ENCODE measurements around the gene GAGE10. TPM values are rescaled to one million over a fixed set of nuclear protein-coding genes. Genes with fewer than 3 reads are reported as not detected.

The GAGE10 gene
- total RNA-seq = not detected
- not detected for polyA plus RNA-seq
- long read RNA-seq, donor 1 = 0 reads
- long read RNA-seq, donor 2 = 0 reads
- long read RNA-seq, donor 3 = 0 reads
- long read RNA-seq, donor 4 = 0 reads

- intact Hi-C loops (cut with DNase I) = no loop called here
- no peaks in the 10 kb centered on the region for H3K27me3 ChIP-seq (ENCODE audit: control insufficient read depth, insufficient read depth)
- H3K9me3 ChIP-seq (ENCODE audit: control insufficient read depth, low read length) = no peaks in the 10 kb centered on the region
- no peaks in the 10 kb centered on the region for H3K4me1 ChIP-seq (ENCODE audit: control insufficient read depth, insufficient read depth, low read length)
- DNase-seq = no peak
- H3K27ac ChIP-seq (ENCODE audit: low read length) = no peak within 1 kb of the TSS
- ATAC-seq = no peak
- no peak within 1 kb of the TSS for H3K4me3 ChIP-seq (ENCODE audit: low read length)
- 80% methylated on average over 15 of the region's 15 CpGs for WGBS
Measured at GRCh38 chrX:49303346-49303745, at the start of gene GAGE10. Gene GAGE10, plus strand, starts transcription at chrX:49303646. Its CDS starts 1,214 bp downstream, at chrX:49304860.

DNA sequence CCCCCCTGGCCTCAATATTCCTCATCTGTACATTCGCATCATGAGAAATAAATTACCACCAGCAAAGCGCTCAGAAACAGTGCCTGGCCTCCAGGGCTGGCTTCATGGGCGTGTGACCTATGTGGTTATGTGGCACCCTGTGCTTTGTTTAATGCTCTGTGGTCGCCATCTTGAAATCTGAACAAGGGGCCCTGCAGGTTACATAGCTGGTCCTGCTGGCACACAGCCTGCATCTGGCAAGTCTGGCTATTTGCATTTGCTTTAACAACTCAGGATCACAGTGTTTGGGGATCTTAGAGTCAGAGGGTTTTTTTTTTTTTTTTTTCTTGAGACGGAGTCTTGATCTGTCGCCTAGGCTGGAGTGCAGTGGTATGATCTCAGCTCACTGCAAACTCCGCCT is 48.8 kb upstream of the GAGE10 start:
- ATAC-seq (no peak), DNase-seq (no peak)
- 90% methylated on average over 7 of the region's 7 CpGs for WGBS
- no peaks in the 10 kb centered on the region for H3K27me3 ChIP-seq (ENCODE audit: control insufficient read depth, insufficient read depth)
- H3K4me3 ChIP-seq (ENCODE audit: low read length) = no peak overlapping the region
- no peaks in the 10 kb centered on the region for H3K4me1 ChIP-seq (ENCODE audit: control insufficient read depth, insufficient read depth, low read length)
- no peak overlapping the region for H3K27ac ChIP-seq (ENCODE audit: low read length)
- H3K9me3 ChIP-seq (ENCODE audit: control insufficient read depth, low read length) = no peaks in the 10 kb centered on the region
- intact Hi-C loops (cut with DNase I) = no loop called here

- no peaks in the 10 kb centered on the region for H3K27me3 ChIP-seq (ENCODE audit: control insufficient read depth, insufficient read depth)
- ATAC-seq = no peak
- intact Hi-C loops (cut with DNase I) = no loop called here
- no peaks in the 10 kb centered on the region for H3K9me3 ChIP-seq (ENCODE audit: control insufficient read depth, low read length)
- no peaks in the 10 kb centered on the region for H3K4me1 ChIP-seq (ENCODE audit: control insufficient read depth, insufficient read depth, low read length)
- no peak overlapping the region for H3K4me3 ChIP-seq (ENCODE audit: low read length)
- WGBS = 84% methylated on average over 9 of the region's 9 CpGs
- no peak overlapping the region for H3K27ac ChIP-seq (ENCODE audit: low read length)
- no peak for DNase-seq
Measured at GRCh38 chrX:49256268-49256995, 47.0 kb upstream of the GAGE10 start.

GRCh38 chrX:49257074-49257790 is 46.2 kb upstream of the GAGE10 start:
- no peaks in the 10 kb centered on the region for H3K9me3 ChIP-seq (ENCODE audit: control insufficient read depth, low read length)
- no peak for ATAC-seq
- no peak overlapping the region for H3K27ac ChIP-seq (ENCODE audit: low read length)
- no peak overlapping the region for H3K4me3 ChIP-seq (ENCODE audit: low read length)
- H3K27me3 ChIP-seq (ENCODE audit: control insufficient read depth, insufficient read depth) = no peaks in the 10 kb centered on the region
- DNase-seq = no peak
- intact Hi-C loops (cut with DNase I) = no loop called here
- WGBS = 85% methylated on average over 14 of the region's 14 CpGs
- H3K4me1 ChIP-seq (ENCODE audit: control insufficient read depth, insufficient read depth, low read length) = no peaks in the 10 kb centered on the region

DNA sequence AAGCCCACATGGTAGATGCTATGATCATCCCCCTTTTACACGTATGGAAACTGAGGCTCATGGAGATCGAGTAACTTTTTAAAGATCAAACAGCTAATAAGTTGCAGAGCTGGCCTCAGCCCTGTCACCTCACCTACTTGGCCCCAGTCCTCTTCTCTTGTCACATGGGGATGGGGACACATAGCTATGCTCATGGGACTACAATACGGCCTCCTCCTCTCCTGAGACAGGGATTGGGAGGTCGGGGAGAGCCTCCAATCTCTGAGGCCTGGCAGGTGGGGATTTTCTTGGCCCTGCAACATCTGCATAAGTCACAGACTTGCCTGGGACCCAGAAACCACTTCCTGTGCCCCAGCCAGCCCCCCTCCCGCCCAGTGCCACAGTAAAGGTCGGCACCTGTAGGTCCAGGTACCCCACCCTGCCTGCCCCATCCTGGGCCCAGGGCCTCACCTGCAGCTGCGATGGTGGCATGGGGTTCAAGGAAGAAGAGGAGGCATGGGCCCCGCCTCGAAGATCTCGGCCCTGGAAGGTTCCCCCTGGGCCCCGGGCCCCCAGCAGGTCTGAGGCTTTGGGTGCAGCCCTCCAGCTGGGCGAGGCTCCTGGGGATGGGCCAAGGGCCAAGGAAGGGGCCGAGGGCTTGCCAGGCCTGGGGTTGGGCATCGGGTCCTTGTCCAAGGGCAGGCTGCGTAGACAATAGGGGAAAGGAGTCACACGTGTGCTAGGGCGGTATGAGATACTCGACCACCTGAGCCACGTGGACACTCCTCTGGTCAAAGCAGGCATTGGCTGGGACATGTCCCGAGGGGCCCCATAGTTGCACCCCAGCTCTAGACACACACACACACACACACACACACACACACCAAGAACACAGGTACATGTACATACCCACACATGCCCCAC is 45.3 kb upstream of the GAGE10 start:
- ATAC-seq = no peak
- H3K9me3 ChIP-seq (ENCODE audit: control insufficient read depth, low read length) = no peaks in the 10 kb centered on the region
- H3K27ac ChIP-seq (ENCODE audit: low read length) = no peak overlapping the region
- intact Hi-C loops (cut with DNase I) = no loop called here
- WGBS = 75% methylated on average over 20 of the region's 20 CpGs
- no peaks in the 10 kb centered on the region for H3K27me3 ChIP-seq (ENCODE audit: control insufficient read depth, insufficient read depth)
- no peak for DNase-seq
- H3K4me1 ChIP-seq (ENCODE audit: control insufficient read depth, insufficient read depth, low read length) = no peaks in the 10 kb centered on the region
- no peak overlapping the region for H3K4me3 ChIP-seq (ENCODE audit: low read length)

DNA sequence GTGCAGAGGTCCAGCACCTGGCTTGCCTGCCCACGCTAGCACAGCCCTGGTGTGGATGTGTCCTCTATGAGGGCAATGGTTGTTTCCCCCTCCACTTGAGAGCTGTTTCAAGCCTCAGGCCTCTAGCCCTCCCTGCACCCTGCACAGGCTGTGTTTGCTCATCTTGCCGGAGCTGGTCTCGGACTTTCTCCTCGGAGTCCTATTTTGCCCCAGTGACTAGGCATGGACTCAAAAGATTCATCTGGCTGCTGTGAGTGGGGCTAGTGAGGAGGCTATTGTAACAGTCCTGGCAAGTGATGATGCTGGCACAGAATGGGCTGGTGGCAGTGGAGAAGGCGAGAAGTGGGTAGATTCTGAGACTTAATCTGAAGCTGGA is 44.7 kb upstream of the GAGE10 start:
- WGBS = 91% methylated on average over 5 of the region's 5 CpGs
- Histone ChIP-seq H3K27ac (ENCODE audit: low read length) (no peak overlapping the region), H3K4me1 (ENCODE audit: control insufficient read depth, insufficient read depth, low read length) (no peaks in the 10 kb centered on the region), H3K27me3 (ENCODE audit: control insufficient read depth, insufficient read depth) (no peaks in the 10 kb centered on the region), H3K4me3 (ENCODE audit: low read length) (no peak overlapping the region), H3K9me3 (ENCODE audit: control insufficient read depth, low read length) (no peaks in the 10 kb centered on the region)
- intact Hi-C loops (cut with DNase I) = no loop called here
- DNase-seq = no peak
- ATAC-seq = no peak

GRCh38 chrX:49260221-49260985 is 43.0 kb upstream of the GAGE10 start:
- no peak overlapping the region for H3K4me3 ChIP-seq (ENCODE audit: low read length)
- WGBS = 92% methylated on average over 17 of the region's 17 CpGs
- no peaks in the 10 kb centered on the region for H3K27me3 ChIP-seq (ENCODE audit: control insufficient read depth, insufficient read depth)
- H3K27ac ChIP-seq (ENCODE audit: low read length) = no peak overlapping the region
- H3K9me3 ChIP-seq (ENCODE audit: control insufficient read depth, low read length) = no peaks in the 10 kb centered on the region
- intact Hi-C loops (cut with DNase I) = loop anchor here in 1 of 4 donors (10.0 kb wide), 1 partner anchor 66 kb away; no protein-coding TSS in a partner anchor
- no peak for ATAC-seq
- no peak for DNase-seq
- no peaks in the 10 kb centered on the region for H3K4me1 ChIP-seq (ENCODE audit: control insufficient read depth, insufficient read depth, low read length)

- H3K4me3 ChIP-seq (ENCODE audit: low read length) = no peak overlapping the region
- DNase-seq (no peak), ATAC-seq (no peak)
- no peaks in the 10 kb centered on the region for H3K4me1 ChIP-seq (ENCODE audit: control insufficient read depth, insufficient read depth, low read length)
- H3K9me3 ChIP-seq (ENCODE audit: control insufficient read depth, low read length) = no peaks in the 10 kb centered on the region
- 51% methylated on average over 1 of the region's 1 CpG for WGBS
- H3K27me3 ChIP-seq (ENCODE audit: control insufficient read depth, insufficient read depth) = no peaks in the 10 kb centered on the region
- intact Hi-C loops (cut with DNase I) = loop anchor here in 1 of 4 donors (10.0 kb wide), 1 partner anchor 68 kb away; no protein-coding TSS in a partner anchor
- no peak overlapping the region for H3K27ac ChIP-seq (ENCODE audit: low read length)
Measured at GRCh38 chrX:49262603-49263002, 40.8 kb upstream of the GAGE10 start.

DNA sequence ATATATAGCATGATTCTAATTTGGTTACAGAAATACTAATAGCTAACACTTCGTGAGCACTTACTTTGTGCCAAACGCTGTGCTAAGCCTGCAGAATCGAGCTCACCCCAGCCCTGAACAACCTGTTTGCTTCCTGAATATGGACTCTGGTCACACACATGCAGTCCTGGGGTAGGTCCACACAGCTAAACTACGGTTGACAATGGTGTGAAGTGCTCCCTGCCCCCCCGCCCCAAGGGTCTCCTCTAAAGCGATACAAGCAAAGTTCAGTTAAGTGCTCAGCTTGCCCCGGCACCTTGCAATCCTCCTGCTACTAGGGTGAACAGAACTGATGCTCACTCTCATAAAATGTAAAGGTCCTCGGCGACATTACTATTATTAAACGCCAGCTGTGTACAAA is 39.8 kb upstream of the GAGE10 start:
- no peak overlapping the region for H3K27ac ChIP-seq (ENCODE audit: low read length)
- no peaks in the 10 kb centered on the region for H3K9me3 ChIP-seq (ENCODE audit: control insufficient read depth, low read length)
- ATAC-seq = no peak
- H3K4me1 ChIP-seq (ENCODE audit: control insufficient read depth, insufficient read depth, low read length) = no peaks in the 10 kb centered on the region
- intact Hi-C loops (cut with DNase I) = loop anchor here in 1 of 4 donors (10.0 kb wide), 1 partner anchor 69 kb away; no protein-coding TSS in a partner anchor
- H3K4me3 ChIP-seq (ENCODE audit: low read length) = no peak overlapping the region
- no peaks in the 10 kb centered on the region for H3K27me3 ChIP-seq (ENCODE audit: control insufficient read depth, insufficient read depth)
- no peak for DNase-seq
- WGBS = 85% methylated on average over 10 of the region's 10 CpGs

DNA sequence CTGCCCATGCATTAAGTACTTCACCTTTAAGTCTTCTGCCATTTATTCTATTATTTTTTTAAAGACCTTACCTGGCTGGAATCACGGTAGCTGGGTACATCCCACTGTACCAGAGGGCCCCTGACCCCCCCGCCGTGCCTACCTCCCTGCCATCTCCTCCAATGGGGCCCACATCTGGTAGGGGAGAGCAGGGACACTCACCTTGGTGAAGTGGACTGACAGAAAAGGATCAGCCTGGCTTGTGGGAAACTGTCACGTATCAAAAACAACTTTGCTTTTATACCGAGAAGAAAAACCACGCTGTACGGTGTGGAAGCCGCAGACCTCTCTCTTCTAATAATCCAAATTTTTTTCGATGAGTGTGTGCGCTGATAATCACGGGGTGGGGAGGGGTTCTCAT is 39.0 kb upstream of the GAGE10 start, which contains the start of gene FOXP3:
TSS of gene FOXP3 (minus strand) at position 251 of the 400 bp plus-strand sequence. CDS start 6,205 bp downstream, outside the sequence.
- ATAC-seq = no peak
- intact Hi-C loops (cut with DNase I) = loop anchor here in 1 of 4 donors (10.0 kb wide), 1 partner anchor 70 kb away; no protein-coding TSS in a partner anchor
- H3K9me3 ChIP-seq (ENCODE audit: control insufficient read depth, low read length) = no peaks in the 10 kb centered on the region
- no peaks in the 10 kb centered on the region for H3K27me3 ChIP-seq (ENCODE audit: control insufficient read depth, insufficient read depth)
- H3K27ac ChIP-seq (ENCODE audit: low read length) = no peak within 1 kb of the TSS
- DNase-seq = no peak
- H3K4me3 ChIP-seq (ENCODE audit: low read length) = no peak within 1 kb of the TSS
- 87% methylated on average over 11 of the region's 11 CpGs for WGBS
- no peaks in the 10 kb centered on the region for H3K4me1 ChIP-seq (ENCODE audit: control insufficient read depth, insufficient read depth, low read length)

All from right cardiac atrium (tissue), 5 donors.